Measurements from ENCODE around the gene HOXB2. TPM values are rescaled to one million over a fixed set of nuclear protein-coding genes. Genes with fewer than 3 reads are reported as not detected.

The HOXB2 gene
- total and polyA plus RNA-seq, 2 donors: 3.0 to 11.1 TPM

DNA sequence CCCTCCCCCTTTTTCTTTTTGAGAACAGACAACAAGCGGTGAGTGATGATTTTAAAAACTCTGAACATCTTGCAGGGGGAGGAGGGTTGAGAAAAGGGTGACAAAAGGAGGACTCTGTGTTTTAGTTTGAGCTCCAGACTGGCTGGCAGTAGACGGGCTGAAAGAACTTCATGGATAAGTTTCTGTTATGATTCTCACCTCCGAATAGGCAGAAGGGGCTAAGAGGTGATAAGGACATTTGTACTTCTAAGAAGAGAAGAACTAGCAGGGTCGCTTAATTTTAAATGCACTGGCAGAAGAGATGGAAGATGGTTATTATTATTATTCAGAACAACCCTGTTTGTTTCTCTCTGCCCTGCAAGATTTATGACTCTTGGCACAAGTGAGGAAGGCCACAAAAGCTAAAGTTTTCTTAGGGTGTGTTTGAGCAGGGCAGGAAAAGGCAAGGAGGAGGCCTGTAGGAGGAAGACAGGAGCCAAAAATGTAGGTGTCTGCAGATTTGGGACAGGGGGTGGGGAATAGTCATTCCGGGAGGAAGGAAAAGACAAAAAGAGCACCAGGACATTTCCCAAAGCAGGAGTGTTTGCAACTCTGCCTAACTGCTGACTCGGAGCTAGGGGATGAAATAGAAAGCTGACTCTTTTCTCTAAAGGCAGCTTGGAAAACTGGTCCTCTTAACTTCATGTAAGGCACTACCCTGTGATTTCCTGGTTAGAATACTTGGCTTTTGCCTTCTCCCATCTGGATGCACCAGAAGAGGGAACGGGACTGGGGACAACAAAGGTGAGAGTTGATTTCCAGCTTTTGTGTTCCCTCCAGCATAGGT lies 11.9 kb upstream of the HOXB2 start:
- H3K4me3 ChIP-seq (ENCODE audit: low read length in 2 of 2): no peak overlapping the region
- no peak overlapping the region for H3K27ac ChIP-seq (ENCODE audit: low read depth in 1 of 2, low read length in 1 of 2)
- H3K36me3 ChIP-seq (ENCODE audit: control insufficient read depth in 2 of 2, insufficient read depth in 2 of 2, low read length in 1 of 2): no peaks in the 10 kb centered on the region
- peaks cover 16 to 50% of the 10 kb centered on the region in 2 donors for H3K27me3 ChIP-seq (ENCODE audit: control insufficient read depth in 2 of 2, insufficient read depth in 1 of 2, low read length in 1 of 2)
- H3K9me3 ChIP-seq (ENCODE audit: control insufficient read depth in 2 of 2, insufficient read depth in 1 of 2, low read length in 1 of 2): no peaks in the 10 kb centered on the region
- no peak for DNase-seq (ENCODE audit: low read depth in 6 of 9, low spot score in 9 of 9)
- H3K4me1 ChIP-seq (ENCODE audit: control insufficient read depth in 2 of 2, insufficient read depth in 2 of 2, low read length in 2 of 2): peaks cover 0 to 14% of the 10 kb centered on the region in 2 donors
- 94% methylated on average over 7 of the region's 7 CpGs for WGBS

DNA sequence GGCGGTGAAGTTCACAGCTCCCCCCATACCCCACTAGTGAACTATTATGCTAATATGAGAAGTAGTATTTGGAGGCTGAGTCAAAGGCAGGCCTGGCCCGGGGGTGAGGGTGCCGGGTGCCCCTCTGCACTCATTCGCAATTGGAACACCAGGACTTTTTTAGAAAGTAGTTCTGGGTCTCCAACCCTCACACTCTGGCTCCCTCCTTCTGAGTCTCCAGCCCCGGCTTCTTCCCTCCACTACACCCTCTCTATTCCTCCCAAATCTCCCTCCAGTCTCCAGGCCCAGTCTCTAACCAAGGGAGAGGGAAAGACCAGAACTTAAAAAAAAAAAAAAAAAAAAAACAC lies 11.3 kb upstream of the HOXB2 start:
- no peaks in the 10 kb centered on the region for H3K9me3 ChIP-seq (ENCODE audit: control insufficient read depth in 2 of 2, insufficient read depth in 1 of 2, low read length in 1 of 2)
- 86% methylated on average over 5 of the region's 5 CpGs for WGBS
- H3K4me3 ChIP-seq (ENCODE audit: low read length in 2 of 2): no peak overlapping the region
- no peak for DNase-seq (ENCODE audit: low read depth in 6 of 9, low spot score in 9 of 9)
- H3K36me3 ChIP-seq (ENCODE audit: control insufficient read depth in 2 of 2, insufficient read depth in 2 of 2, low read length in 1 of 2): no peaks in the 10 kb centered on the region
- H3K27ac ChIP-seq (ENCODE audit: low read depth in 1 of 2, low read length in 1 of 2): no peak overlapping the region
- H3K27me3 ChIP-seq (ENCODE audit: control insufficient read depth in 2 of 2, insufficient read depth in 1 of 2, low read length in 1 of 2): peaks cover 16 to 50% of the 10 kb centered on the region in 2 donors
- peaks cover 0 to 9% of the 10 kb centered on the region in 2 donors for H3K4me1 ChIP-seq (ENCODE audit: control insufficient read depth in 2 of 2, insufficient read depth in 2 of 2, low read length in 2 of 2)

DNA sequence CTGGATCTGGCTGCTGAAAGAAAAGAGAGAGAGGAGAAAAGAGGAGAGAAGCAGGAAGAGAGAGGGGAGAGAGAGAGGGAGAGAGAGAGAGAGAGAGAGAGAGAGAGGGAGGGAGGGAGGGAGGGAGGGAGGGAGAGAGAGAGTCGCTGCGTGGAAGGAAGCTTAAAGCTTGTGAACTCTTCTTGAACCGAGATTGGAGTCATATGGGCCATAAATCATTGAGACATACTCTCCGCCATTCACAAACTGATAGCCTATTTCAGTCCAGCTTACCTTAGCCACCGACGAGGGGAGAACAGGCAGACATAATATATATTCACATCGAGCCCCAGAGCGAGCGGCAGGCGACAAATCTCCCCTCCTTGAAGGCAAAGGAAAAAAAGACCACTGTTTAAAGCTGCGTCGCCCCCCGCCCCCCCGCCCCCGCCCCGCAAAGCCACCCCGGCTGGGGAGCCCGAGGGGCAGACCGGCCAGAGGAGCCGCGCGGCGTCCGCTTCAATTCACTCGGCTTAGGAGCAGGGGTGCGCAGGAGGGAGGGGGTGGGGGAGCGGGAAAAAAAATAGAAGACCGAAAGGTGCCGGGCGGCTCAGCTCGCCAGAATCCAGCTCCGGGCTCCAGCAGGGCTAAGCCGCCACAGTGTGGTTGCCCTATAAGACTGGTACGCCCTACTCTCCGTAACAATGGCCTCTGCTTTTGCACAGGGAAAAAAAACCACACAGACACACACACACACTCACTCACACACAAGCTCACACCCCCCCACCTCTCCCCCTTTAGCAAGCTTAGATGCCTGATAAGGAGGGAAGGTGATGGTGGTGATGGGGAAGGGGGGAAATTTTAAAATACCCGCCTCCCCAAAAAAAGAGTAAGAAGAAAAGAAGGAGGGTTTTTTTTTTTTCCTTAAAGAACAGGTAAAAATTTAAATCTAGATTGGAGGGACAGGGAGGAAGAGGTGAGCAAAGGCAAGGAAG lies 10.6 kb upstream of the HOXB2 start:
- Histone ChIP-seq H3K27me3 (ENCODE audit: control insufficient read depth in 2 of 2, insufficient read depth in 1 of 2, low read length in 1 of 2) (peaks cover 16 to 51% of the 10 kb centered on the region in 2 donors), H3K4me3 (ENCODE audit: low read length in 2 of 2) (peak overlapping the region; percentile 18 to 36), H3K27ac (ENCODE audit: low read depth in 1 of 2, low read length in 1 of 2) (no peak overlapping the region), H3K9me3 (ENCODE audit: control insufficient read depth in 2 of 2, insufficient read depth in 1 of 2, low read length in 1 of 2) (no peaks in the 10 kb centered on the region), H3K4me1 (ENCODE audit: control insufficient read depth in 2 of 2, insufficient read depth in 2 of 2, low read length in 2 of 2) (peaks cover 0 to 9% of the 10 kb centered on the region in 2 donors), H3K36me3 (ENCODE audit: control insufficient read depth in 2 of 2, insufficient read depth in 2 of 2, low read length in 1 of 2) (no peaks in the 10 kb centered on the region)
- peak in 1 of 9 donors; percentile 51 for DNase-seq (ENCODE audit: low read depth in 6 of 9, low spot score in 9 of 9)
- WGBS: 5% methylated on average over 36 of the region's 36 CpGs

GRCh38 chr17:48554412-48555257 lies 9.7 kb upstream of the HOXB2 start:
- peak in 1 of 9 donors; percentile 16 for DNase-seq (ENCODE audit: low read depth in 6 of 9, low spot score in 9 of 9)
- Histone ChIP-seq H3K4me3 (ENCODE audit: low read length in 2 of 2) (no peak overlapping the region), H3K27ac (ENCODE audit: low read depth in 1 of 2, low read length in 1 of 2) (no peak overlapping the region), H3K27me3 (ENCODE audit: control insufficient read depth in 2 of 2, insufficient read depth in 1 of 2, low read length in 1 of 2) (peaks cover 16 to 53% of the 10 kb centered on the region in 2 donors), H3K9me3 (ENCODE audit: control insufficient read depth in 2 of 2, insufficient read depth in 1 of 2, low read length in 1 of 2) (no peaks in the 10 kb centered on the region), H3K4me1 (ENCODE audit: control insufficient read depth in 2 of 2, insufficient read depth in 2 of 2, low read length in 2 of 2) (peaks cover 0 to 9% of the 10 kb centered on the region in 2 donors), H3K36me3 (ENCODE audit: control insufficient read depth in 2 of 2, insufficient read depth in 2 of 2, low read length in 1 of 2) (peaks cover 0 to 4% of the 10 kb centered on the region in 2 donors)
- 86% methylated on average over 44 of the region's 44 CpGs for WGBS

DNA sequence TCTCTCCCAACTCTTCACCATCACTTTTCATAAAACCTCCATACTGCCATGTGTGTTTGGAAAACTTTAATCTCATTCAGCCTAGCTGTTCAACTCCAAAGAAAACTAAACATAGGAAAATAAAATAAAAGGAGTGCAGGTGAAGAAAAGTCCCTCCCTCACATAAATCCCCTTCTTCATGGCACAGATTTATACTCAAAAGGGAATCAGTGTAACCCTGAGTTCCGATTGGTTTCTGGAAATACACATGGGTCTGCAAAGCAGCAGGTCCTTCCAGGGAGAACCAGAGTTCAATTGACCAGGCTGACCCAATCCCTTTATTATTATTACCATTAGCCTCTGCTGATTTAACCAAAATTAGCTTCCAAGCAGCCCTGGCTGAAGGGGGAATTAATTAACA lies 8.9 kb upstream of the HOXB2 start:
- Histone ChIP-seq H3K27me3 (ENCODE audit: control insufficient read depth in 2 of 2, insufficient read depth in 1 of 2, low read length in 1 of 2) (peaks cover 18 to 53% of the 10 kb centered on the region in 2 donors), H3K9me3 (ENCODE audit: control insufficient read depth in 2 of 2, insufficient read depth in 1 of 2, low read length in 1 of 2) (no peaks in the 10 kb centered on the region), H3K27ac (ENCODE audit: low read depth in 1 of 2, low read length in 1 of 2) (no peak overlapping the region), H3K36me3 (ENCODE audit: control insufficient read depth in 2 of 2, insufficient read depth in 2 of 2, low read length in 1 of 2) (peaks cover 0 to 4% of the 10 kb centered on the region in 2 donors), H3K4me3 (ENCODE audit: low read length in 2 of 2) (no peak overlapping the region), H3K4me1 (ENCODE audit: control insufficient read depth in 2 of 2, insufficient read depth in 2 of 2, low read length in 2 of 2) (peaks cover 0 to 11% of the 10 kb centered on the region in 2 donors)
- 97% methylated on average over 1 of the region's 1 CpG for WGBS
- DNase-seq (ENCODE audit: low read depth in 6 of 9, low spot score in 9 of 9): no peak

DNA sequence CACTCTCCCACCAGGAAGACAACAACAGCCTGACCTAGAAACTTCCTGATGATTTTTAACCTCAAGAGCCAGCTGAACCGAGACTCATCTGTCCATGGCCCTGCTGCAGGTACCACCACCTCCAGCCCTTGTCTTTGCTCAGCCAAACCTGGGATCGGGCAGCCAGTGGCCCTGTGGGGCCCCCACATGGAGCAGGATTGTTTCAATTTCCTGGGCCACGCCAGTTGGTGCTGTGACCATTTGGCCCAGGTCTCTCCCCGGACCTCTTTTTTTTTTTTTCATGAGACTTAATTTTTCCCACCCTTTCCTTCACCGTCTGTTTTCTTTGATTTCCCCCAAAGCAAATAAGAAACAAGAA lies 8.3 kb upstream of the HOXB2 start:
- Histone ChIP-seq H3K9me3 (ENCODE audit: control insufficient read depth in 2 of 2, insufficient read depth in 1 of 2, low read length in 1 of 2) (no peaks in the 10 kb centered on the region), H3K27ac (ENCODE audit: low read depth in 1 of 2, low read length in 1 of 2) (no peak overlapping the region), H3K36me3 (ENCODE audit: control insufficient read depth in 2 of 2, insufficient read depth in 2 of 2, low read length in 1 of 2) (peaks cover 0 to 4% of the 10 kb centered on the region in 2 donors), H3K4me1 (ENCODE audit: control insufficient read depth in 2 of 2, insufficient read depth in 2 of 2, low read length in 2 of 2) (peaks cover 0 to 17% of the 10 kb centered on the region in 2 donors), H3K27me3 (ENCODE audit: control insufficient read depth in 2 of 2, insufficient read depth in 1 of 2, low read length in 1 of 2) (peaks cover 18 to 48% of the 10 kb centered on the region in 2 donors), H3K4me3 (ENCODE audit: low read length in 2 of 2) (no peak overlapping the region)
- WGBS: 96% methylated on average over 5 of the region's 5 CpGs
- DNase-seq (ENCODE audit: low read depth in 6 of 9, low spot score in 9 of 9): no peak

GRCh38 chr17:48552466-48553189 lies 7.7 kb upstream of the HOXB2 start:
- Histone ChIP-seq H3K36me3 (ENCODE audit: control insufficient read depth in 2 of 2, insufficient read depth in 2 of 2, low read length in 1 of 2) (peaks cover 0 to 4% of the 10 kb centered on the region in 2 donors), H3K27me3 (ENCODE audit: control insufficient read depth in 2 of 2, insufficient read depth in 1 of 2, low read length in 1 of 2) (peaks cover 18 to 45% of the 10 kb centered on the region in 2 donors), H3K4me3 (ENCODE audit: low read length in 2 of 2) (no peak overlapping the region), H3K4me1 (ENCODE audit: control insufficient read depth in 2 of 2, insufficient read depth in 2 of 2, low read length in 2 of 2) (peaks cover 0 to 22% of the 10 kb centered on the region in 2 donors), H3K27ac (ENCODE audit: low read depth in 1 of 2, low read length in 1 of 2) (no peak overlapping the region), H3K9me3 (ENCODE audit: control insufficient read depth in 2 of 2, insufficient read depth in 1 of 2, low read length in 1 of 2) (no peaks in the 10 kb centered on the region)
- DNase-seq (ENCODE audit: low read depth in 6 of 9, low spot score in 9 of 9): no peak
- 84% methylated on average over 11 of the region's 11 CpGs for WGBS

Measured in thymus (tissue), 11 donors.